ACHN (cell line): ENCODE results near the gene ITSN2.
"Not testable (repeated sequence)": the region's sequence is repeated elsewhere in the genome, so short reads cannot be mapped to it uniquely, and the experiment has no call there.

Source experiments
- DNase-seq: peaks from one replicate; pipeline ENCODE4 v3.0.0-alpha.2; 2015
- in situ Hi-C: cut with HindIII; loops from 2 replicates; pipeline ENCODE4 v1.10.0; 2017; ENCODE audit warnings: low sequenced_read_pairs, low pct_ligation_motif_present, low pct_unique_long_range_greater_than_20kb

ITSN2 gene

GRCh38 chr2:24207359-24207758 lies 153.0 kb downstream of the ITSN2 start:
- in situ Hi-C loops = no loop called here
- no peak for DNase-seq

DNA sequence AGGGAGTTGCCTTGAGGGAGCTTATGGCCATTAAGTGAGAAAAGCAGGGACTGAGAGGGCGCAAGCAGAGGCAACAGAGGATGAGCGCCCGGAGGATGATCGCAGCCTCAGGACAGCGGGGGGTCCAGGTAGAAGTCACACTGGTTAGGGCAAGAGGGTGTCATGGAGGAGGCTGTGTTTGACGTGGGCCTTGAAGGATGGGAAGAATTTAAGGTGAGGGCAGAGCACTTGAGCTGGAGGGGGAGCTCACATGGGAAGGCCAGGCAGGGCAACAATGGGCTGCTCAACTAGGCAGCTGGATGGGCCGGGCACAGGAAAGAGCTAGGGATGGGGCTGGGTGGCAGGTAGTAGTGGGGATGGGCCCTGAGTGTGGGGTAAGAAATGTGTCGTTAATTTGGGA lies 153.6 kb downstream of the ITSN2 start:
- in situ Hi-C loops = no loop called here
- no peak for DNase-seq

DNA sequence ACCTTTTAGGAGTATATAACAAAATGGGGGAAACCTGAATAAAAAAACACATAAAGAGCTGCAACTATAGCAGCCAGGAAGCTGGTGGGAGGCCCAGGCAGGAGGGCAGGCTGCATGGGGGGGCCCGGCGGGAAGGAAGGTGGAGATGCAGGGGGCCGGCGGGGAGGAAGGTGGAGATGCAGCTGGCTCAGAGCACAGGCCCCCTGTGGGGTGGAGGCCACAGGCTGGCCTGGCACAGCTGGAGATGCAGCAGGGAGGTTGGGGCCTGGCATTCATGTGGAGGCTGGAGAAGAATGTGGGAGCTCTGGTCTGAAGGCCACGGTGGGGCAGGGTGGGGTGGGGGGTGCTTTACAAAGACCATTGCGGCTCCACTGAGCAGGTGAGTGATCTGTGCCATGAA lies 154.1 kb downstream of the ITSN2 start:
- in situ Hi-C loops = no loop called here
- DNase-seq = no peak

DNA sequence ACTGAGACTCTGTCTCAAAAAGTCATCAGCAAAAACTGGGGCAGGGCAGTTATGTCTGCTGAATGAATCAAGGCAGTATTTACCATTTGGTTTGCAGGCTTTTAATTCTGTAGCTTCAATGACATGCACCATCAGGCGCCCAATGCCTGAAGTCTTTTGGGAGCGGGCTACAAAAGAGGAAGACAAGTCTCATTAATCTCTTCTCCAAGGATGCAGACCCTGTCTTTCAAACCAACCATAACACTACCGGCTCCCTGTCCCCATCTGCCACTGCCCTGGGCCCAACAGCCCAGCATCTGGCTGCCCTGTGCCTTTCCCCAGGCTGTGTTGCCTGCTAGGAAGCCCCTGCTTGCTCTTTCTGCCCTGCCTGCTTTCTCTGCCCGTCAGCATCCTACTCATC lies 155.2 kb downstream of the ITSN2 start:
- no peak for DNase-seq
- in situ Hi-C loops = no loop called here

GRCh38 chr2:24204505-24204904 lies 155.8 kb downstream of the ITSN2 start:
- in situ Hi-C loops = no loop called here
- DNase-seq = no peak

DNA sequence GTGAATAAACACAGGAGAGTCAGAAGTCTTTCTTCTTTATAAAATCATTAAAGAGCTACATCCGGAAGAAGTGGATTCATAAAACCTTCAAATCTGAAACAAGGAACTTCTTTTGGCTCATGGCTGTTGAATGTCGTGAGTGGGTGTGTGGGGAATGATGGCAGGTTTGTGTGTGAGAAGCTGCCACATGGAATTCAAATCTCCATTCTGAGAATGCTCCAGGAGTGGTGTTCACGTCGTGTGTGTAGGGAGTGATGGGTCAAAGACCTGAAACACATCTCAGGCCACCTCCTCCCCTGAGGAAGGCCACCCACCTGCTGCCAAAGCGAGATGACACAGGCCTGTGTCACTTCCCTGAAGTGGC lies 156.6 kb downstream of the ITSN2 start:
- in situ Hi-C loops = no loop called here
- DNase-seq = no peak

- in situ Hi-C loops = no loop called here
- no peak for DNase-seq
Measured at GRCh38 chr2:24203029-24203786, 157.1 kb downstream of the ITSN2 start.

GRCh38 chr2:24200799-24201198 lies 159.5 kb downstream of the ITSN2 start:
- in situ Hi-C loops = no loop called here
- no peak for DNase-seq

GRCh38 chr2:24199968-24200590 lies 160.3 kb downstream of the ITSN2 start:
- in situ Hi-C loops = no loop called here
- DNase-seq = no peak

DNA sequence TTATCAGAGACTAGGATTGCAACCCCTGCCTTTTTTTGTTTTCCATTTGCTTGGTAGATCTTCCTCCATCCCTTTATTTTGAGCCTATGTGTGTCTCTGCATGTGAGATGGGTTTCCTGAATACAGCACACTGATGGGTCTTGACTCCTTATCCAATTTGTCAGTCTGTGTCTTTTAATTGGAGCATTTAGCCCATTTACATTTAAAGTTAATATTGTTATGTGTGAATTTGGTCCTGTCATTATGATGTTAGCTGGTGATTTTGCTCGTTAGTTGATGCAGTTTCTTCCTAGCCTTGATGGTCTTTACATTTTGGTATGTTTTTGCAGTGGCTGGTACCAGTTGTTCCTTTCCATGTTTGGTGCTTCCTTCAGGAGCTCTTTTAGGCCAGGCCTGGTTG lies 163.1 kb downstream of the ITSN2 start:
- in situ Hi-C loops = not testable (repeated sequence)

GRCh38 chr2:24191848-24192247 lies 168.5 kb downstream of the ITSN2 start:
- in situ Hi-C loops = no loop called here
- DNase-seq = no peak

More for the DNA sequence above, 163.1 kb downstream of the ITSN2 start:
- not testable (repeated sequence) for DNase-seq

- in situ Hi-C loops = no loop called here
Measured at GRCh38 chr2:24191156-24191555, 169.2 kb downstream of the ITSN2 start.

DNA sequence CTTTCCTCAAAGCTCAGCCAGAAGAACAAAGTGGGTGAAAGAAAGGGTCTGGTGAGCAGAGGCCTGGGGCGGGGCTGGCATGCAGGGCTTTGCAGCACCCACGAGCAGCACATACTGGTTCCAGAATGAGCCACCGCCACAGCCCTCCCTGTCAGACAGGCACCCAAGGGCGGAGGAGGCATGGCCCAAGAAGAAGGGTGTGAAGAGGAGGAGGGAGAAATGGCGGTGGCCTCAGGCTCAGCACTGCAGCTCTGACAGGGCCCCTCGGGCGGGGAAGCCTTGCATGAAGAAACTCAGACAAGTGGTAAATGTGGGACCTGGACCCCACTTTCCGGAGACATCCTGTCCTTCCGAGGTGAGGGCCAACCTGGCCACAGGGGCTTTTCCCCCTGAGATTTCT lies 169.8 kb downstream of the ITSN2 start:
- in situ Hi-C loops = no loop called here
- no peak for DNase-seq

More at GRCh38 chr2:24191156-24191555, 169.2 kb downstream of the ITSN2 start:
- no peak for DNase-seq

GRCh38 chr2:24189551-24189950 lies 170.8 kb downstream of the ITSN2 start:
- in situ Hi-C loops = no loop called here
- no peak for DNase-seq

- no peak for DNase-seq
Measured at GRCh38 chr2:24183366-24184069, 176.8 kb downstream of the ITSN2 start.

GRCh38 chr2:24182507-24182906 lies 177.8 kb downstream of the ITSN2 start:
- in situ Hi-C loops = no loop called here
- no peak for DNase-seq

More at GRCh38 chr2:24183366-24184069, 176.8 kb downstream of the ITSN2 start:
- in situ Hi-C loops = no loop called here

- no peak for DNase-seq
- in situ Hi-C loops = no loop called here
Measured at GRCh38 chr2:24181849-24182248, 178.5 kb downstream of the ITSN2 start.

GRCh38 chr2:24179683-24180082 lies 180.7 kb downstream of the ITSN2 start:
- no peak for DNase-seq
- in situ Hi-C loops = no loop called here

DNA sequence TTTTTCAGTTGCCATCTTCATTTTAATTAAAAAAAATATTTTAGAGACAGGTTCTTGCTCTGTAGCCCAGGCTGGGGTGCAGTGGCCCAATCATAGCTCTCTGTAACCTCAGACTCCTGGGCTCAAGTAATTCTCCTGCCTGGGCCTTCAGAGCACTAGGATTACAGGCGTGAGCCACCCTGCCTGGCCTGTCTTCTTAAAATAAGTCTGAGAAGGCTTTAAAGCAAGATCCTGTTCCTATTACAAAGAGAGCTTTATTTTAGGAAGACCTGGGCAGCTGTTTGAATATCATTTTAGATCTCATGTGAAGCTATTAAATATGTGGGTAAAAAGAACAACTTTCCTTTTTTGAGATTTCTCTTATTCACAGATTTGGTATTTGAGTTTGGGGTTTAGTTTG lies 184.0 kb downstream of the ITSN2 start:
- in situ Hi-C loops = no loop called here
- DNase-seq = no peak
